Muscle of leg (tissue), 11 donors: ENCODE measurements around the gene DGCR6L. TPM values are rescaled to one million over a fixed set of nuclear protein-coding genes. Genes with fewer than 3 reads are reported as not detected.
A peak's percentile ranks its signal among the peaks of the same experiment; 100 is the strongest.
"Not testable (repeated sequence)": the region's sequence is repeated elsewhere in the genome, so short reads cannot be mapped to it uniquely, and the experiment has no call there.

Experiments
- DNase-seq: peaks from one replicate; pipeline ENCODE4 v3.0.0; 2013
- H3K27ac ChIP-seq: one replicate; pipeline ENCODE4 v1.5.1; 2013; ENCODE audit warnings: mild to moderate bottlenecking, low read length, control low read depth
- H3K27me3 ChIP-seq: one replicate; pipeline ENCODE4 v1.6.1; 2013; ENCODE audit warnings: low read length; ENCODE audit not compliant: control insufficient read depth, insufficient read depth
- H3K36me3 ChIP-seq: one replicate; pipeline ENCODE4 v1.6.1; 2013; ENCODE audit warnings: low read length; ENCODE audit not compliant: control insufficient read depth, insufficient read depth
- H3K4me1 ChIP-seq: one replicate; pipeline ENCODE4 v1.6.1; 2013; ENCODE audit warnings: low read length; ENCODE audit not compliant: control insufficient read depth, insufficient read depth
- H3K4me3 ChIP-seq: one replicate; pipeline ENCODE4 v1.5.1; 2013; ENCODE audit warnings: low read length, control low read depth
- H3K9me3 ChIP-seq: replicated peaks from 2 replicates; pipeline ENCODE4 v1.6.1; 2013; ENCODE audit warnings: low read depth, low read length; ENCODE audit not compliant: control insufficient read depth
- WGBS: methylation state at CpG from one replicate; pipeline ENCODE4 v1.1.5; 2013; ENCODE audit warnings: missing lambda C conversion rate; ENCODE audit not compliant: insufficient coverage; 5-methylcytosine and 5-hydroxymethylcytosine counted together
- polyA plus RNA-seq, 8 donors: library from polyadenylated mRNA; unstranded; fragments of 120-200 nt; gene quantifications; one replicate each; pipeline versions ENCODE4 v1.2.1 to v1.2.3, GENCODE V29; 2013; ENCODE audit warnings: inconsistent platforms in 1 of 8, low replicate concordance in 1 of 8; ENCODE audit not compliant: insufficient read length in 8 of 8, insufficient read depth in 1 of 8
- total RNA-seq: library from RNA; stranded (reverse); fragments of 120-200 nt; gene quantifications from one replicate; pipeline ENCODE4 v1.2.4, GENCODE V29; 2013

Gene DGCR6L
- total and polyA plus RNA-seq, 9 donors: 60.9 to 152 (median 72.1) TPM

DNA sequence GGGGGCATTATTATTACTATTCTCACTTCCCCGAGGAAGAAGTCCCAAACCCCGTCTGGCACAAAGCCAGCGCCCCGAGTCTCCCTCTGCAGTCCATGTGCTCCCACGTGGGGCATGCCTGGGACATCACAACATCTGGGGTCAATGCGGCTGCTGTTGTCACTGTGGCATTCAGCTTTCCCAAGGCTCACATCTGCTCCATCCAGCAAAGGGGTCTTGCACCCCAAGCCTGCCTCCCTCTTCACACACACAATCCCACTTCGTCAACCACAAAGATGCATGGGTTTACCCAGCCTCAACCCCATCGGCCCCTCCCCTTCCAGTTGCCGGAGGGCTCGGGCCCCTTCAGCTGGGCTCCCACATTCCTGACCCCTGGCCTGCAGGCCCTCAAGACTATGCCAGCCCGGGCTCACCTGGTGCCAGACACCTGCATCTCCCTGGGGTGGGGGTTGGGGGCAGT lies 28.2 kb downstream of the DGCR6L start:
- Histone ChIP-seq H3K9me3 (no peaks in the 10 kb centered on the region), H3K27me3 (peaks cover 15% of the 10 kb centered on the region), H3K36me3 (no peaks in the 10 kb centered on the region), H3K27ac (no peak overlapping the region), H3K4me3 (no peak overlapping the region), H3K4me1 (no peaks in the 10 kb centered on the region)
- DNase-seq: no peak
- 42% methylated on average over 8 of the region's 11 CpGs for WGBS

GRCh38 chr22:20291249-20291586 lies 28.6 kb downstream of the DGCR6L start:
- no peak overlapping the region for H3K4me3 ChIP-seq
- DNase-seq: no peak
- no peaks in the 10 kb centered on the region for H3K36me3 ChIP-seq
- H3K27me3 ChIP-seq: peaks cover 14% of the 10 kb centered on the region
- no peaks in the 10 kb centered on the region for H3K9me3 ChIP-seq
- H3K4me1 ChIP-seq: no peaks in the 10 kb centered on the region
- no peak overlapping the region for H3K27ac ChIP-seq
- 29% methylated on average over 1 of the region's 5 CpGs for WGBS

DNA sequence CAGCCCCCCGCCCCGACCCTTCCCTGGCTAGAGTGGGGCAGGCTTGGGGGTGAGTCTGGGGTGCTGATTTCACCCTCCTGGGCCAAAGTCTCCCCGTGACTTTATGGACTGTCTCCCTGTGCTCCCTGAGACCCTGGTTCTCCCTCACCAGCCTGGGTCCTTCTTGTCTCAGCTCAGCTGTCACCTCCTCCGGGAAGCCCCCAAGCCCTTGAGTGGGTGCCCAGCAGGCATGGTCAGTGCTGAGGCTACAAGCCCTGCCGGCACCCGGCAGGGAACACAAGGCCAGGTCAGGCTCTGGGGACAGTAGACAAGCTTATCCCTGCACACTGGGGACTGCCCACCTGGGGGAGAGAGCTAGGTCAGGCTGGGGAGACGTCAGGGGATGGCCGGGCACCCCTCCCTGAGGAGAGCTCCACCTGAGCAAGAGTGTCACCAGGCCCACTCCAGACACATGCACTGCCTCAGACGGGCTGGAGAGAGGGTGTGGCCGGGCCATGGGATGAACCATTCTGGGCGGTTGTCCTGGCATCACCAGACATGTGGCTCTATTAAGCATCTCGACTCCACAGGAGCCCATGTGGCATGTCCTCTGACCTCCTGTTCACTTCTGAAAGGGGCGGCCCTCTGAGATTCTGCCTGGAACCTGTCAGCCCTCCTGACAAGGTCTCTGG lies 29.1 kb downstream of the DGCR6L start:
- Histone ChIP-seq H3K27ac (no peak overlapping the region), H3K9me3 (no peaks in the 10 kb centered on the region), H3K4me1 (no peaks in the 10 kb centered on the region), H3K36me3 (no peaks in the 10 kb centered on the region), H3K27me3 (peaks cover 14% of the 10 kb centered on the region), H3K4me3 (no peak overlapping the region)
- no peak for DNase-seq
- WGBS: 82% methylated on average over 7 of the region's 13 CpGs

DNA sequence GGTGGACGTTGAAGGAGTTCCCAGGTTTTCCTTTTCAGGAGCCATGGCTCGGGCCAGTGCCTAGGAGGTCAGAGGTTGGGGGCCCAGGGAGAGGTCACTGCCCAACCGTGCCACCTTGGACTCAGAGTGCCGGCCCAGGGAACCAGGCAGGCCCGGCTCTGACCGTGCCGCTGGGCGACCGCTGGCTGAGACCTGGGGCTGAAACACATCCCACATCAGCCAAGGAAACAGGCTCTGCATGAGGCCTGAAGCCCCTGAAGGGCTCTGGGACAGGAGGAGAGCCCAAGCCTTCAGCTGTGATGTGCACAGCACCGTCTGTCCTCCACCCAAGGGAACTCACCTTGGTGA lies 29.8 kb downstream of the DGCR6L start:
- Histone ChIP-seq H3K27me3 (peaks cover 14% of the 10 kb centered on the region), H3K27ac (no peak overlapping the region), H3K9me3 (no peaks in the 10 kb centered on the region), H3K4me3 (no peak overlapping the region), H3K4me1 (no peaks in the 10 kb centered on the region), H3K36me3 (no peaks in the 10 kb centered on the region)
- no peak for DNase-seq
- WGBS: 75% methylated on average over 10 of the region's 10 CpGs

DNA sequence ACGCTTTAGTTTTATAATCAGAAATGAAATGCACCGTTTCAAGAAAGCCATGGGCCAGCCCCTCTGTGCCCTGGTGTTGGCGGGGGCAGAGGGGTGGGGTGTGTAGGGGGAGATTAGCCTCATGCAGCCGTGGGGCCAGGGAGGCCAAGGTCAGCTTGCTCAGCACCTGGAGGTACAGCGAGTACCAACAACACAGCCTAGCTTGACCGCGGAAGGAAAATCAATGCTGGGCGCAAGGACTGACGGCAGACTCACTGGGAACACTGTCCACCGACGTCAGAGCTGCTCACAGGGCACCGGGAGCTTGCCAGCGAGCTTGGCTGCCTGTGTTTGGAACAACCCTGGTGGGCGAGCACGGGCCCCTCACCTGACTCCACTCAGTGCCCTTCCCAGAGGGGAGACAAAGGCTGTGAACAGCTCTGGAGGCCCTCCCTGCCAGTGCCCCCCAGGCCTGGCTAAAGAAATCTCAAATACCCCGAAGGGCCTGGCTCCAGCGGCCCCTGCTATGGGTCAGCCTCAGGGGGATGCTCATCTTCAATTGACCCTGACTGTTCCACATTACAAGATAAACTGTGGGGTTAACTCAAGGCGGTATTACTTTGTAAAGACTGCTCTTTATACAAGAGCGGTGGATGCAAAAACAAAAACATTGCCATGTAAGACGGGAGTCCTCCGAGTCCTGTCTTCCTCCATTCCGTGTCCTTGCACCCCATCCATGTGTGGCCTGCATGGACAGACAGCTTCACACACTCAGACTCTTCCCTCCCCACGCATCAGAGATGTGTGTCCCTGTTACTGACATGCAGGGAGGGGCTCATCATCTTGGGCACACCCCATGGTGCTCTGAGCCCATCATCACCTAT lies 30.4 kb downstream of the DGCR6L start:
- not testable (repeated sequence) for H3K27ac ChIP-seq, H3K9me3 ChIP-seq, H3K36me3 ChIP-seq, H3K4me1 ChIP-seq, H3K4me3 ChIP-seq, DNase-seq
- WGBS: 80% methylated on average over 14 of the region's 23 CpGs
- H3K27me3 ChIP-seq: peaks cover 14% of the 10 kb centered on the region

- H3K36me3 ChIP-seq, DNase-seq, H3K9me3 ChIP-seq, H3K27me3 ChIP-seq, H3K4me3 ChIP-seq, H3K4me1 ChIP-seq, H3K27ac ChIP-seq: not testable (repeated sequence)
- WGBS: 55% methylated on average over 7 of the region's 20 CpGs
Observed at GRCh38 chr22:20286784-20287423, 33.0 kb downstream of the DGCR6L start.

DNA sequence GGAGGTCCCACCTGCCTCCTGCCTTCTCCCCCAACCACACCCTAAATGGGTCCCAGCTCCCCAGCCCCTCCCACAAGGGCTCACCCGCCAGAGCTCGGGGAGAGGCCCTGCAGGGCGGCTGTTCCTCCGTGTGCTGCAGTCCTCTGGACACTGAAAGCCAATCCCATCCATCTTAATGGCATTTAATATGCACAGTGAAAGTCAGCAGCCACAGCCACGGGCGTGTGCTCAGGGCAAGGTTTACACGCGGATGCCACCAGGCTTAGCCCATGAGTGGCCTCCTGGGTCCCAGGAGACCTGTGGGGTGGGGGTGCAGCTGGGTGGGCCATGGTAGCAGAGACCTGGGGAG lies 33.6 kb downstream of the DGCR6L start:
- not testable (repeated sequence) for H3K27ac ChIP-seq, H3K4me1 ChIP-seq, H3K27me3 ChIP-seq, H3K9me3 ChIP-seq, H3K36me3 ChIP-seq, H3K4me3 ChIP-seq, DNase-seq
- WGBS: 33% methylated on average over 3 of the region's 8 CpGs

- not testable (repeated sequence) for H3K4me3 ChIP-seq, H3K27me3 ChIP-seq, H3K4me1 ChIP-seq, H3K27ac ChIP-seq, H3K9me3 ChIP-seq, H3K36me3 ChIP-seq
- WGBS: 25% methylated on average over 4 of the region's 12 CpGs
- DNase-seq: peak; percentile 62
Observed at GRCh38 chr22:20285473-20286311, 34.2 kb downstream of the DGCR6L start.

DNA sequence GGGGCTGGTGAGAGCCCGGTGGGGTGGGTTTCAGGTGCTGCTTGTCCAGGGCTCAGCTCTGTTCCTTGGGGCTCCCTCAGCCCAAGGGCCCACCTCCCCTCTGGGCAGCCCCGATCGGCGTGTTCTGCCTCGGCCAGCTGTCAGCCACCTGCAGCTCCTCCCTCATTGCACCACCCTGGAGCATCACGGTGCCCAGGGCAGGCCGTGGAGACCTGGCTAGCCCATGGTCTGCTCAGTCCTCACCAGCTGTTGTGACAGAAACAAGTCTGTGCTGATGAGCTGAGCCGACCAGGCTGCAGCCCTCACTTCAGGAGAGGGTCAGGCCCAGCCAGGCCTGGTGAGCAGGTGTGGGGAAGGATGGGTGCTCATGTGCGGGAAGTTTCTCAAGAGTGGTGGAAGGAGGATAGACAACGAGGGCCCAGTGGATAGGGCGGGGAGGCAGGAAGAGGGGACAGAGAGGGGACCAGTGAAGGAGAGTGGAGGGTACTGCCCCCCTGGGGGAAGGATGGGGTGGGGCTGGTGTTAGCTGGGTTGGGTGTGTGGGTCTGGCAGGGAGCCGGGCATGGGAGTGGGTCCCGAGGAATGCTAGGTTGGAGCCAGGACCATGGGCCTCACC lies 35.3 kb downstream of the DGCR6L start:
- H3K9me3 ChIP-seq: no peaks in the 10 kb centered on the region
- no peak overlapping the region for H3K27ac ChIP-seq
- 69% methylated on average over 10 of the region's 13 CpGs for WGBS
- H3K36me3 ChIP-seq: no peaks in the 10 kb centered on the region
- no peaks in the 10 kb centered on the region for H3K27me3 ChIP-seq
- no peak overlapping the region for H3K4me3 ChIP-seq
- peaks cover 6% of the 10 kb centered on the region for H3K4me1 ChIP-seq
- DNase-seq: no peak
